GM21447 (cell line): ENCODE data around the gene C1QTNF1.
"Not testable (repeated sequence)": the region's sequence is repeated elsewhere in the genome, so short reads cannot be mapped to it uniquely, and the experiment has no call there.

ENCODE experiments used
- ATAC-seq: cut with Tn5 transposase; IDR thresholded peaks from one replicate; pipeline ENCODE4 v1.9.1; 2021; ENCODE audit not compliant: unreplicated experiment

C1QTNF1 gene

GRCh38 chr17:79005063-79005861 lies 18.7 kb upstream of the C1QTNF1 start:
- ATAC-seq, result no peak

GRCh38 chr17:79006046-79006445 lies 17.9 kb upstream of the C1QTNF1 start:
- no peak for ATAC-seq

GRCh38 chr17:79006794-79007503 lies 17.0 kb upstream of the C1QTNF1 start:
- ATAC-seq, result no peak

- no peak for ATAC-seq
These were observed 16.2 kb upstream of the C1QTNF1 start for GRCh38 chr17:79007504-79008381.

- no peak for ATAC-seq
These were observed 15.1 kb upstream of the C1QTNF1 start for GRCh38 chr17:79008666-79009387.

GRCh38 chr17:79009397-79010303 lies 14.3 kb upstream of the C1QTNF1 start, which contains the start of gene CANT1:
CANT1 (minus strand) TSS chr17:79009764; CDS start chr17:78997622, 12,142 bp downstream.
- ATAC-seq, result no peak

- no peak for ATAC-seq
These were observed 13.7 kb upstream of the C1QTNF1 start for GRCh38 chr17:79010304-79010646.

- ATAC-seq, result no peak
These were observed 12.4 kb upstream of the C1QTNF1 start for GRCh38 chr17:79011451-79012147.

- ATAC-seq, result no peak
These were observed 11.3 kb upstream of the C1QTNF1 start for GRCh38 chr17:79012563-79013134.

- no peak for ATAC-seq
These were observed 9.7 kb upstream of the C1QTNF1 start for GRCh38 chr17:79014158-79014758.

- no peak for ATAC-seq
These were observed 6.2 kb upstream of the C1QTNF1 start for GRCh38 chr17:79017546-79018369.

GRCh38 chr17:79018370-79018695 lies 5.6 kb upstream of the C1QTNF1 start:
- ATAC-seq, result no peak

GRCh38 chr17:79019261-79019631 lies 4.7 kb upstream of the C1QTNF1 start:
- ATAC-seq, result no peak

GRCh38 chr17:79019632-79020584 lies 4.1 kb upstream of the C1QTNF1 start:
- no peak for ATAC-seq

- ATAC-seq, result no peak
These were observed 3.2 kb upstream of the C1QTNF1 start for GRCh38 chr17:79020631-79021301.

- not testable (repeated sequence) for ATAC-seq
These were observed 2.0 kb upstream of the C1QTNF1 start for GRCh38 chr17:79021929-79022328.
